Testis (tissue), 2 donors: ENCODE measurements around the gene NR2F2.

Source experiments
- POLR2A ChIP-seq: fragments of 450-650 bp; IDR thresholded peaks from one replicate; pipeline ENCODE4 v1.6.1; 2017; ENCODE audit warnings: antibody characterized with exemption, mild to moderate bottlenecking, moderate library complexity
- TF ChIP-seq, protein P1 (sequence below), 3 experiments: fragments of 450-650 bp in 2 of 3; fragments of 200-600 bp in 1 of 3; sonication (generic) in 1 of 3; IDR thresholded peaks; one replicate each; pipeline ENCODE4 v1.5.1; 2016 to 2019; ENCODE audit warnings: antibody characterized with exemption in 3 of 3, mild to moderate bottlenecking in 2 of 3, moderate library complexity in 1 of 3

- TF ChIP-seq, protein P1, sequence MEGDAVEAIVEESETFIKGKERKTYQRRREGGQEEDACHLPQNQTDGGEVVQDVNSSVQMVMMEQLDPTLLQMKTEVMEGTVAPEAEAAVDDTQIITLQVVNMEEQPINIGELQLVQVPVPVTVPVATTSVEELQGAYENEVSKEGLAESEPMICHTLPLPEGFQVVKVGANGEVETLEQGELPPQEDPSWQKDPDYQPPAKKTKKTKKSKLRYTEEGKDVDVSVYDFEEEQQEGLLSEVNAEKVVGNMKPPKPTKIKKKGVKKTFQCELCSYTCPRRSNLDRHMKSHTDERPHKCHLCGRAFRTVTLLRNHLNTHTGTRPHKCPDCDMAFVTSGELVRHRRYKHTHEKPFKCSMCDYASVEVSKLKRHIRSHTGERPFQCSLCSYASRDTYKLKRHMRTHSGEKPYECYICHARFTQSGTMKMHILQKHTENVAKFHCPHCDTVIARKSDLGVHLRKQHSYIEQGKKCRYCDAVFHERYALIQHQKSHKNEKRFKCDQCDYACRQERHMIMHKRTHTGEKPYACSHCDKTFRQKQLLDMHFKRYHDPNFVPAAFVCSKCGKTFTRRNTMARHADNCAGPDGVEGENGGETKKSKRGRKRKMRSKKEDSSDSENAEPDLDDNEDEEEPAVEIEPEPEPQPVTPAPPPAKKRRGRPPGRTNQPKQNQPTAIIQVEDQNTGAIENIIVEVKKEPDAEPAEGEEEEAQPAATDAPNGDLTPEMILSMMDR (IDR thresholded peaks at IDR 0.05): no peak
- no peak for TF ChIP-seq POLR2A
These were observed 25.2 kb downstream of the NR2F2 start for GRCh38 chr15:96355568-96356187.
